Keratinocyte (primary cell): ENCODE measurements around the gene TNS4. TPM values are rescaled to one million over a fixed set of nuclear protein-coding genes. Genes with fewer than 3 reads are reported as not detected.

ENCODE experiments used
- DNase-seq: peaks from one replicate; pipeline ENCODE4 v3.0.0-alpha.2; 2011; ENCODE audit warnings: low read depth, missing footprints, low spot score
- FAIRE-seq: peaks from 2 replicates; lab custom pipeline; 2011; peaks lifted over from hg19 to GRCh38; lab: Jason Lieb, UNC
- H2AFZ ChIP-seq: 2 replicates; pipeline ENCODE4 v1.6.0; 2012; ENCODE audit warnings: low read length, control low read depth, inconsistent platforms; ENCODE audit not compliant: control insufficient read depth
- H3K27ac ChIP-seq: 2 replicates; pipeline ENCODE4 v1.5.1; 2011; ENCODE audit warnings: low read length; ENCODE audit not compliant: control insufficient read depth, insufficient read depth
- H3K27me3 ChIP-seq: 3 replicates; pipeline ENCODE4 v1.6.0; 2011; ENCODE audit warnings: low read length; ENCODE audit not compliant: control insufficient read depth, insufficient read depth; ENCODE audit errors: extremely low read depth
- H3K36me3 ChIP-seq, 2 experiments: 2 replicates in 1 of 2; 3 replicates in 1 of 2; pipeline ENCODE4 v1.5.1; 2011; ENCODE audit warnings: low read length in 2 of 2, mild to moderate bottlenecking in 1 of 2; ENCODE audit not compliant: control insufficient read depth in 2 of 2, insufficient read depth in 2 of 2; ENCODE audit errors: extremely low read depth in 1 of 2
- H3K4me1 ChIP-seq: 3 replicates; pipeline ENCODE4 v1.5.1; 2011; ENCODE audit warnings: low read length; ENCODE audit not compliant: control insufficient read depth, insufficient read depth; ENCODE audit errors: extremely low read depth
- H3K4me2 ChIP-seq: 3 replicates; pipeline ENCODE4 v1.6.0; 2011; ENCODE audit warnings: low read depth, low read length; ENCODE audit not compliant: control insufficient read depth, insufficient read depth; ENCODE audit errors: extremely low read depth
- H3K4me3 ChIP-seq, 3 experiments: fragments of 200-600 bp in 1 of 3; sonication (generic) in 1 of 3; 2 replicates in 2 of 3; 3 replicates in 1 of 3; pipeline ENCODE4 v1.5.1; 2011 to 2016; ENCODE audit warnings: low read length in 3 of 3, mild to moderate bottlenecking in 3 of 3, control low read depth in 2 of 3, inconsistent platforms in 1 of 3, low read depth in 1 of 3, mixed read lengths in 1 of 3, mixed run types in 1 of 3, moderate library complexity in 1 of 3; ENCODE audit not compliant: control insufficient read depth in 2 of 3, insufficient read depth in 2 of 3; ENCODE audit errors: extremely low read depth in 1 of 3
- H3K79me2 ChIP-seq: 2 replicates; pipeline ENCODE4 v1.6.0; 2012; ENCODE audit warnings: low read length; ENCODE audit not compliant: control insufficient read depth, insufficient read depth
- H3K9ac ChIP-seq: 3 replicates; pipeline ENCODE4 v1.6.0; 2011; ENCODE audit warnings: low read length; ENCODE audit not compliant: control insufficient read depth, insufficient read depth; ENCODE audit errors: extremely low read depth
- H3K9me1 ChIP-seq: 3 replicates; pipeline ENCODE4 v1.6.0; 2011; ENCODE audit warnings: low read length; ENCODE audit not compliant: control insufficient read depth, insufficient read depth; ENCODE audit errors: extremely low read depth
- H3K9me3 ChIP-seq: 2 replicates; pipeline ENCODE4 v1.5.1; 2012; ENCODE audit warnings: low read depth, low read length; ENCODE audit not compliant: control insufficient read depth
- H4K20me1 ChIP-seq: 3 replicates; pipeline ENCODE4 v1.6.0; 2011; ENCODE audit warnings: low read length; ENCODE audit not compliant: control insufficient read depth, insufficient read depth; ENCODE audit errors: extremely low read depth
- EZH2 ChIP-seq: IDR thresholded peaks from one replicate; pipeline ENCODE4 v1.6.1; 2012; ENCODE audit warnings: inconsistent platforms, mild to moderate bottlenecking, low read length, moderate library complexity
- dilution Hi-C: fragments of 300-500 bp; cut with MboI; formaldehyde crosslinking; loops from one replicate; pipeline ENCODE4 v1.7.0; 2020; ENCODE audit warnings: low sequenced_read_pairs; ENCODE audit not compliant: extremely low pct_ligation_motif_present
- polyA plus RNA-seq, 5 experiments: library from polyadenylated mRNA; depleted of rRNA in 3 of 5; stranded (reverse) in 3 of 5; stranded (forward) in 1 of 5; unstranded in 1 of 5; fragments of >200 nt; gene quantifications; 1 replicate in 1 of 5; 2 replicates in 3 of 5; 3 replicates in 1 of 5; pipeline versions ENCODE4 v1.2.1 to v1.2.3, GENCODE V29; 2011 to 2012; ENCODE audit warnings: missing spikeins in 2 of 5, low read depth in 1 of 5, low replicate concordance in 1 of 5
- TF ChIP-seq, protein P1 (sequence below), 3 experiments: IDR thresholded peaks in 1 of 3; conservative IDR thresholded peaks in 1 of 3; optimal IDR thresholded peaks in 1 of 3; 2 replicates in 2 of 3; 3 replicates in 1 of 3; pipeline versions ENCODE3 to v1.5.1; 2011; ENCODE audit warnings: low read length in 3 of 3, mild to moderate bottlenecking in 3 of 3, moderate library complexity in 2 of 3, control low read depth in 1 of 3, inconsistent platforms in 1 of 3; ENCODE audit not compliant: insufficient read depth in 2 of 3; ENCODE audit errors: extremely low read depth in 1 of 3

TNS4 gene
- polyA plus RNA-seq, 1 donor (not counting 4 experiments of a cell fraction or from before 2014, with no cell fraction given) = 160 TPM

DNA sequence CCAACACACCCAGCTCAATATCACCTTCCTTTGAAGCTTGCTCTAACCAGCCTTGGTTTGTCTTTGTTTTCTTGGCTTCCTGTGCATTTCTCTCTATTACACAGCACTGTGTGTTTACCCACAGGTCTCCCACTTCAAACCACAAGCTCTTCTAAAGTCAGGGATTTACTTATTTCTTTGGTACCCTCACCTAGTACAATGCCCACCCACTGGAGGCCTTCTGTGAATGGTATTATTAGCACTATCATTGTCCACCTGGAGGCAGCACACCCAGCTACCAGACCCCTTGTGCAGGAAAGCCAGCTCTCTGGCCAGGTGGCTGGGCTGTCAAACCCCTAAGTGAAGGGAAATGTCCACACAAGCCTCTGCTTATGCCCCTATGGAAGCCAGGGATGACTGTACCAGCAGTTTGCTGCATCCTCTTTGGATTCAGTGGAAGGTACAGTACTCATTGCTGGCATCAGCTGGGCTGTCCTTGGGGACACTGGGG, 74.4 kb downstream of the TNS4 start:
- FAIRE-seq = no peak
- Histone ChIP-seq H3K36me3 (no peaks in the 10 kb centered on the region), H4K20me1 (no peaks in the 10 kb centered on the region), H3K4me1 (no peaks in the 10 kb centered on the region), H3K27ac (no peak overlapping the region), H3K79me2 (no peaks in the 10 kb centered on the region), H3K9me1 (no peaks in the 10 kb centered on the region), H3K27me3 (peaks cover 21% of the 10 kb centered on the region), H3K4me3 (no peak overlapping the region), H3K9ac (no peak overlapping the region), H3K4me2 (no peak overlapping the region), H2AFZ (no peak overlapping the region), H3K9me3 (no peaks in the 10 kb centered on the region)
- dilution Hi-C loops = no loop called here
- TF ChIP-seq EZH2 = no peak
- TF ChIP-seq, protein P1, sequence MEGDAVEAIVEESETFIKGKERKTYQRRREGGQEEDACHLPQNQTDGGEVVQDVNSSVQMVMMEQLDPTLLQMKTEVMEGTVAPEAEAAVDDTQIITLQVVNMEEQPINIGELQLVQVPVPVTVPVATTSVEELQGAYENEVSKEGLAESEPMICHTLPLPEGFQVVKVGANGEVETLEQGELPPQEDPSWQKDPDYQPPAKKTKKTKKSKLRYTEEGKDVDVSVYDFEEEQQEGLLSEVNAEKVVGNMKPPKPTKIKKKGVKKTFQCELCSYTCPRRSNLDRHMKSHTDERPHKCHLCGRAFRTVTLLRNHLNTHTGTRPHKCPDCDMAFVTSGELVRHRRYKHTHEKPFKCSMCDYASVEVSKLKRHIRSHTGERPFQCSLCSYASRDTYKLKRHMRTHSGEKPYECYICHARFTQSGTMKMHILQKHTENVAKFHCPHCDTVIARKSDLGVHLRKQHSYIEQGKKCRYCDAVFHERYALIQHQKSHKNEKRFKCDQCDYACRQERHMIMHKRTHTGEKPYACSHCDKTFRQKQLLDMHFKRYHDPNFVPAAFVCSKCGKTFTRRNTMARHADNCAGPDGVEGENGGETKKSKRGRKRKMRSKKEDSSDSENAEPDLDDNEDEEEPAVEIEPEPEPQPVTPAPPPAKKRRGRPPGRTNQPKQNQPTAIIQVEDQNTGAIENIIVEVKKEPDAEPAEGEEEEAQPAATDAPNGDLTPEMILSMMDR (optimal IDR thresholded peaks at IDR 0.05 in 1 of 3, IDR thresholded peaks at IDR 0.05 in 1 of 3, conservative IDR thresholded peaks at IDR 0.05 in 1 of 3; ENCODE audit: extremely low read depth in 1 of 3, insufficient read depth in 2 of 3, low read length in 3 of 3) = no peak
- DNase-seq = no peak

Other genes with a start within 250 kb of the TNS4 start
- gene CDC6, start 213.7 kb downstream of the TNS4 start, polyA plus RNA-seq = 5.5 to 28.0 TPM (median 26.5 TPM) in 3 replicates
- gene RARA, start 192.4 kb downstream of the TNS4 start, polyA plus RNA-seq = 1.7 to 6.0 TPM (median 3.8 TPM) in 3 replicates
- not detected in 3 replicates for gene GJD3, start 136.9 kb downstream of the TNS4 start, polyA plus RNA-seq
- 5.2 to 45.0 TPM (median 27.1 TPM) in 3 replicates for gene TOP2A, start 83.7 kb downstream of the TNS4 start, polyA plus RNA-seq
- 6.0 to 13.8 TPM (median 6.8 TPM) in 3 replicates for gene IGFBP4, start 58.2 kb downstream of the TNS4 start, polyA plus RNA-seq
- 0.06 to 0.63 TPM (median 0.16 TPM) in 3 replicates for gene CCR7, start 63.8 kb upstream of the TNS4 start, polyA plus RNA-seq
- 38.9 to 60.6 TPM (median 58.4 TPM) in 3 replicates for gene SMARCE1, start 146.2 kb upstream of the TNS4 start, polyA plus RNA-seq
- 0.45 to 0.76 TPM (median 0.49 TPM) in 3 replicates for gene KRT222, start 163.6 kb upstream of the TNS4 start, polyA plus RNA-seq
- gene KRT24, start 202.1 kb upstream of the TNS4 start, polyA plus RNA-seq = 1.0 to 1.8 TPM (median 1.3 TPM) in 3 replicates